SK-N-SH treated with all-trans-retinoic acid at 6 μM for 48 hours (cell line): ENCODE results near the gene STT3B.

ENCODE experiments used
- ATAC-seq: fragments of 200-7000 bp; cut with Tn5 transposase; 3 replicates; pipeline ENCODE4 v1.9.1; 2020; ENCODE audit warnings: mild to moderate bottlenecking, moderate library complexity
- ARNTL ChIP-seq: fragments of 450-650 bp; formaldehyde crosslinking; IDR thresholded peaks from 2 replicates; pipeline ENCODE4 v1.5.0; 2020; ENCODE audit warnings: low read depth, mild to moderate bottlenecking, moderate library complexity, borderline replicate concordance
- BACH2 ChIP-seq: fragments of 250-450 bp; sonication (Bioruptor Pico); IDR thresholded peaks from 2 replicates; pipeline ENCODE4 v1.9.0; 2021; ENCODE audit warnings: mild to moderate bottlenecking, borderline replicate concordance
- ESRRG ChIP-seq: fragments of 250-450 bp; sonication (Bioruptor Pico); IDR thresholded peaks from 2 replicates; pipeline ENCODE4 v1.6.1; 2021; ENCODE audit warnings: mild to moderate bottlenecking
- GLIS3 ChIP-seq: fragments of 250-450 bp; sonication (Bioruptor Pico); IDR thresholded peaks from 2 replicates; pipeline ENCODE4 v1.5.0; 2020; ENCODE audit warnings: mild to moderate bottlenecking, moderate library complexity
- ISL1 ChIP-seq: fragments of 250-450 bp; sonication (Bioruptor Pico); IDR thresholded peaks from 2 replicates; pipeline ENCODE4 v2.1.2; 2022; ENCODE audit warnings: mild to moderate bottlenecking, moderate library complexity
- PPARA ChIP-seq: fragments of 250-450 bp; sonication (Bioruptor Pico); IDR thresholded peaks from 2 replicates; pipeline ENCODE4 v1.5.0; 2020; ENCODE audit warnings: mild to moderate bottlenecking, borderline replicate concordance
- RARB ChIP-seq: fragments of 250-450 bp; sonication (Bioruptor Pico); IDR thresholded peaks from 2 replicates; pipeline ENCODE4 v1.8.0; 2021; ENCODE audit warnings: mild to moderate bottlenecking, moderate library complexity
- TCF4 ChIP-seq: fragments of 250-450 bp; sonication (Bioruptor Pico); IDR thresholded peaks from 2 replicates; pipeline ENCODE4 v1.8.0; 2021; ENCODE audit warnings: mild to moderate bottlenecking, moderate library complexity, borderline replicate concordance
- TOX ChIP-seq: fragments of 250-450 bp; sonication (Bioruptor Pico); IDR thresholded peaks from 2 replicates; pipeline ENCODE4 v1.8.0; 2021; ENCODE audit warnings: mild to moderate bottlenecking, moderate library complexity, borderline replicate concordance
- ZC3H10 ChIP-seq: fragments of 250-450 bp; sonication (Bioruptor Pico); IDR thresholded peaks from 2 replicates; pipeline ENCODE4 v1.5.1; 2021; ENCODE audit warnings: mild to moderate bottlenecking, moderate library complexity
- ZFP3 ChIP-seq: fragments of 250-450 bp; sonication (Bioruptor Pico); IDR thresholded peaks from 2 replicates; pipeline ENCODE4 v1.5.0; 2020; ENCODE audit warnings: mild to moderate bottlenecking, moderate library complexity
- ZFP30 ChIP-seq: fragments of 450-650 bp; formaldehyde crosslinking; IDR thresholded peaks from 2 replicates; pipeline ENCODE4 v1.5.0; 2022; ENCODE audit warnings: mild to moderate bottlenecking, moderate library complexity
- ZNF565 ChIP-seq: fragments of 450-650 bp; formaldehyde crosslinking; conservative IDR thresholded peaks from 2 replicates; pipeline ENCODE4 v1.5.0; 2020; ENCODE audit warnings: low read depth, mild to moderate bottlenecking, moderate library complexity
- ZNF70 ChIP-seq: fragments of 450-650 bp; formaldehyde crosslinking; IDR thresholded peaks from 2 replicates; pipeline ENCODE4 v1.5.0; 2020; ENCODE audit warnings: mild to moderate bottlenecking, moderate library complexity
- ZNF8 ChIP-seq: fragments of 450-650 bp; formaldehyde crosslinking; IDR thresholded peaks from 2 replicates; pipeline ENCODE4 v1.5.0; 2020; ENCODE audit warnings: mild to moderate bottlenecking, moderate library complexity
- TF ChIP-seq, protein P1 (sequence below): fragments of 250-450 bp; sonication (Bioruptor Pico); IDR thresholded peaks from 2 replicates; pipeline ENCODE4 v1.5.0; 2020; ENCODE audit warnings: mild to moderate bottlenecking, moderate library complexity
- TF ChIP-seq, protein P2 (sequence below): fragments of 250-450 bp; sonication (Bioruptor Pico); IDR thresholded peaks from 2 replicates; pipeline ENCODE4 v1.8.0; 2020; ENCODE audit warnings: mild to moderate bottlenecking, moderate library complexity, borderline replicate concordance
- TF ChIP-seq, protein P3 (sequence below): fragments of 250-450 bp; sonication (Bioruptor Pico); IDR thresholded peaks from 2 replicates; pipeline ENCODE4 v1.8.0; 2021; ENCODE audit warnings: low read depth, mild to moderate bottlenecking, moderate library complexity, borderline replicate concordance
- TF ChIP-seq, protein P4 (sequence below): fragments of 250-450 bp; sonication (Bioruptor Pico); IDR thresholded peaks from 2 replicates; pipeline ENCODE4 v1.5.1; 2021; ENCODE audit warnings: mild to moderate bottlenecking, moderate library complexity

Gene STT3B

DNA sequence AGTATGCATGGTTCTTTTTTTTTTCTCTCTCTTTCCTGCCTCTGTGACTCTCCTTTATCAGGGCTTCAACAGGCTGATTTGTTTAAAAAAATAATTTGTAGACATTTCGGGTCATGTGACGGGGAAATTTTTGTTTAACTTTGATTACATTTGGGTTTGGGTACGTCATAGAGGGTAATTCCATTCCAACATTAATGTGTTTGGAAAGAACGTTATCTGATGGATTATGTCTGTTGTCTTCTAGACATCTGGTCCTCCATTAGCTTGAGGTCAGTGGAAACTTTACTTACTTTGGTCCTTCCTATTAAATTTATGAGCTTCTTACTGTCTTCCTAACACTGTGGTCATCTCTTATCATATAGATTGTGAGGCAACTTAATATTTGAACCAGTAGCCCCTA, 80.9 kb downstream of the STT3B start:
- no peak for TF ChIP-seq ARNTL (CRISPR knock-in tag)
- peak; percentile 70 for TF ChIP-seq TCF4 (CRISPR knock-in tag)
- TF ChIP-seq ISL1: peak; percentile 74
- 0 out of 2 replicates have a peak, but pooled peaks have one; percentile 41 for TF ChIP-seq PPARA
- TF ChIP-seq ZFP3 (CRISPR knock-in tag): peak; percentile 72; the same call in 1 of the 2 replicates
- TF ChIP-seq, protein P1, sequence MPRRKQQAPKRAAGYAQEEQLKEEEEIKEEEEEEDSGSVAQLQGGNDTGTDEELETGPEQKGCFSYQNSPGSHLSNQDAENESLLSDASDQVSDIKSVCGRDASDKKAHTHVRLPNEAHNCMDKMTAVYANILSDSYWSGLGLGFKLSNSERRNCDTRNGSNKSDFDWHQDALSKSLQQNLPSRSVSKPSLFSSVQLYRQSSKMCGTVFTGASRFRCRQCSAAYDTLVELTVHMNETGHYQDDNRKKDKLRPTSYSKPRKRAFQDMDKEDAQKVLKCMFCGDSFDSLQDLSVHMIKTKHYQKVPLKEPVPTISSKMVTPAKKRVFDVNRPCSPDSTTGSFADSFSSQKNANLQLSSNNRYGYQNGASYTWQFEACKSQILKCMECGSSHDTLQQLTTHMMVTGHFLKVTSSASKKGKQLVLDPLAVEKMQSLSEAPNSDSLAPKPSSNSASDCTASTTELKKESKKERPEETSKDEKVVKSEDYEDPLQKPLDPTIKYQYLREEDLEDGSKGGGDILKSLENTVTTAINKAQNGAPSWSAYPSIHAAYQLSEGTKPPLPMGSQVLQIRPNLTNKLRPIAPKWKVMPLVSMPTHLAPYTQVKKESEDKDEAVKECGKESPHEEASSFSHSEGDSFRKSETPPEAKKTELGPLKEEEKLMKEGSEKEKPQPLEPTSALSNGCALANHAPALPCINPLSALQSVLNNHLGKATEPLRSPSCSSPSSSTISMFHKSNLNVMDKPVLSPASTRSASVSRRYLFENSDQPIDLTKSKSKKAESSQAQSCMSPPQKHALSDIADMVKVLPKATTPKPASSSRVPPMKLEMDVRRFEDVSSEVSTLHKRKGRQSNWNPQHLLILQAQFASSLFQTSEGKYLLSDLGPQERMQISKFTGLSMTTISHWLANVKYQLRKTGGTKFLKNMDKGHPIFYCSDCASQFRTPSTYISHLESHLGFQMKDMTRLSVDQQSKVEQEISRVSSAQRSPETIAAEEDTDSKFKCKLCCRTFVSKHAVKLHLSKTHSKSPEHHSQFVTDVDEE (CRISPR knock-in tag): peak; percentile 70; the same call in 1 of the 2 replicates
- TF ChIP-seq, all 23 proteins: peak for 5
- ATAC-seq: no peak

DNA sequence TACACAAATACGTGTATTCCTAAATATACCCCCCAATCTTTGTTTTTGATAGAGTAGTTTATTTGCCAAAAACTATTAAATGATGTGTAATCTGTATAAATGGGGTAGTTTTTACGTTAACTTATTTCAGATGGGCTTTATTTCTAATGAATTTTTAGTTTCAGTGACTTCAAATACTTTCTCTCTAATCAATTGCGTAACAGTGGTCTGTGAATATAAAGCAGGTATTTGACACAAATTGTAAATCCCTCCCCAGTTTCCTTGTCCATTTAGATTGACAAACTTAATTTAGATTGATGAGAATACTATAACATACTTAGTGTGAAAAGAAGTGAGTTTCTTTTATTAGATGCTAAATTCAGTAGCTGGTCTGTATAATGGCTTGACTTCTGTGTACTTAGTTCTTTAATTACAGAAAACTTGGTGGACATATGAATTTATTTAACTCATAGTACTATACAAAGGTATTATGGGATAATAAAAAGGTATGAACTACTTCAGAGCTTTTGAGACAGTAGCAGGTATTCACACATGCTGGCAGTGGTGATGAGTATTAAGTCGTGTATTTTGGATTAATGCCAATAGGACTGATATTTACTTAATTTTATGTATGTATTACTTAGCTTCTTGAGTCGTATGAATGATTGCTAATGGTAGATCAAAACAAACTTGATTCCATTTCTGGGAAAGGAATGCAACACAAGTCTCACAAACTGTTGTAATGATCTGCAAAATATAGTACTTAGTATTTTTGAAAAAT, 81.6 kb downstream of the STT3B start:
- no peak for ATAC-seq
- TF ChIP-seq ZC3H10 (CRISPR knock-in tag): no peak
- no peak for TF ChIP-seq RARB (CRISPR knock-in tag)
- no peak for TF ChIP-seq ZNF565 (CRISPR knock-in tag)
- no peak for TF ChIP-seq BACH2 (CRISPR knock-in tag)
- TF ChIP-seq ZFP3 (CRISPR knock-in tag): no peak
- no peak for TF ChIP-seq ZFP30 (CRISPR knock-in tag)
- no peak for TF ChIP-seq ESRRG
- TF ChIP-seq, protein P2, sequence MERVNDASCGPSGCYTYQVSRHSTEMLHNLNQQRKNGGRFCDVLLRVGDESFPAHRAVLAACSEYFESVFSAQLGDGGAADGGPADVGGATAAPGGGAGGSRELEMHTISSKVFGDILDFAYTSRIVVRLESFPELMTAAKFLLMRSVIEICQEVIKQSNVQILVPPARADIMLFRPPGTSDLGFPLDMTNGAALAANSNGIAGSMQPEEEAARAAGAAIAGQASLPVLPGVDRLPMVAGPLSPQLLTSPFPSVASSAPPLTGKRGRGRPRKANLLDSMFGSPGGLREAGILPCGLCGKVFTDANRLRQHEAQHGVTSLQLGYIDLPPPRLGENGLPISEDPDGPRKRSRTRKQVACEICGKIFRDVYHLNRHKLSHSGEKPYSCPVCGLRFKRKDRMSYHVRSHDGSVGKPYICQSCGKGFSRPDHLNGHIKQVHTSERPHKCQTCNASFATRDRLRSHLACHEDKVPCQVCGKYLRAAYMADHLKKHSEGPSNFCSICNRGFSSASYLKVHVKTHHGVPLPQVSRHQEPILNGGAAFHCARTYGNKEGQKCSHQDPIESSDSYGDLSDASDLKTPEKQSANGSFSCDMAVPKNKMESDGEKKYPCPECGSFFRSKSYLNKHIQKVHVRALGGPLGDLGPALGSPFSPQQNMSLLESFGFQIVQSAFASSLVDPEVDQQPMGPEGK (CRISPR knock-in tag): no peak
- no peak for TF ChIP-seq ZNF8 (CRISPR knock-in tag)
- no peak for TF ChIP-seq TOX (CRISPR knock-in tag)
- TF ChIP-seq GLIS3 (CRISPR knock-in tag): no peak
- TF ChIP-seq, protein P1 (CRISPR knock-in tag): no peak

DNA sequence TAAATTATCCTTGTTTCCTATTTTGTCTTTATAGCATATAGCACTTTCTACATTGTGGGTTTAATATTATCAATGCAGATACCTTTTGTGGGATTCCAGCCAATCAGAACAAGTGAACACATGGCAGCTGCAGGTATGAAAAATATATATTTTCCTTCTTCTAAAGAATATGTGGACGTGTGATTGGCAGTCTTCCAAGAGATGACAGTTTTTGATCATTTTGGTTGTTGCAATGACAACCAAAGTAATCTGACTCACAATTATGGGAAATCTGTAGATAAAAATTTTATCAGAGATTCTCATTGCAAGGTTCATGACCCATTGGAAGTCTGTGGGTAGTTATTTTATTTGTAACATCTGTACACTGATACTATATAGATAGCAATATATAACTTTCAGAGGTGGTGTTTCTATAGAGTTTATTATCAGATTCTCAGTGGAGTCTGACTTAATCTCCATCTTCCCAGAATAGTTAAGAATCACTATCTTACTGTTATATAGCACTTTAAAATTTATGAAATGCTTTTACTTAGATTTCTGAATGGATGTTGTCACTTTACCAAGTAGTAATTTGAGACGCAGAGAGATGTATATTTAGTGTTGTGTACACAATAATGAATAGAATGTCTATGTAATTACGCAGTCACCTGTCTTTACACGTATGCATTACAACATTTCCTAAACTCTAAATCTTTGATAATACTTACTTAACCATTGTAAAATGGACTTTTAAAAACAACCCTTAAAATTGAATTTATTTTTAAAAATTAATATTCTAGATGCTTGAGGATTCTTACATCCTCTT, 82.5 kb downstream of the STT3B start:
- TF ChIP-seq, protein P3, sequence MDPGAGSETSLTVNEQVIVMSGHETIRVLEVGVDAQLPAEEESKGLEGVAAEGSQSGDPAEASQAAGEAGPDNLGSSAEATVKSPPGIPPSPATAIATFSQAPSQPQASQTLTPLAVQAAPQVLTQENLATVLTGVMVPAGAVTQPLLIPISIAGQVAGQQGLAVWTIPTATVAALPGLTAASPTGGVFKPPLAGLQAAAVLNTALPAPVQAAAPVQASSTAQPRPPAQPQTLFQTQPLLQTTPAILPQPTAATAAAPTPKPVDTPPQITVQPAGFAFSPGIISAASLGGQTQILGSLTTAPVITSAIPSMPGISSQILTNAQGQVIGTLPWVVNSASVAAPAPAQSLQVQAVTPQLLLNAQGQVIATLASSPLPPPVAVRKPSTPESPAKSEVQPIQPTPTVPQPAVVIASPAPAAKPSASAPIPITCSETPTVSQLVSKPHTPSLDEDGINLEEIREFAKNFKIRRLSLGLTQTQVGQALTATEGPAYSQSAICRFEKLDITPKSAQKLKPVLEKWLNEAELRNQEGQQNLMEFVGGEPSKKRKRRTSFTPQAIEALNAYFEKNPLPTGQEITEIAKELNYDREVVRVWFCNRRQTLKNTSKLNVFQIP: no peak
- TF ChIP-seq ARNTL (CRISPR knock-in tag) (no peak), ZNF70 (CRISPR knock-in tag) (no peak)
- TF ChIP-seq, protein P4, sequence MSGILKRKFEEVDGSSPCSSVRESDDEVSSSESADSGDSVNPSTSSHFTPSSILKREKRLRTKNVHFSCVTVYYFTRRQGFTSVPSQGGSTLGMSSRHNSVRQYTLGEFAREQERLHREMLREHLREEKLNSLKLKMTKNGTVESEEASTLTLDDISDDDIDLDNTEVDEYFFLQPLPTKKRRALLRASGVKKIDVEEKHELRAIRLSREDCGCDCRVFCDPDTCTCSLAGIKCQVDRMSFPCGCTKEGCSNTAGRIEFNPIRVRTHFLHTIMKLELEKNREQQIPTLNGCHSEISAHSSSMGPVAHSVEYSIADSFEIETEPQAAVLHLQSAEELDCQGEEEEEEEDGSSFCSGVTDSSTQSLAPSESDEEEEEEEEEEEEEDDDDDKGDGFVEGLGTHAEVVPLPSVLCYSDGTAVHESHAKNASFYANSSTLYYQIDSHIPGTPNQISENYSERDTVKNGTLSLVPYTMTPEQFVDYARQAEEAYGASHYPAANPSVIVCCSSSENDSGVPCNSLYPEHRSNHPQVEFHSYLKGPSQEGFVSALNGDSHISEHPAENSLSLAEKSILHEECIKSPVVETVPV (CRISPR knock-in tag): no peak
- ATAC-seq: no peak
